ENCODE results near the gene BTBD16.

BTBD16 gene

DNA sequence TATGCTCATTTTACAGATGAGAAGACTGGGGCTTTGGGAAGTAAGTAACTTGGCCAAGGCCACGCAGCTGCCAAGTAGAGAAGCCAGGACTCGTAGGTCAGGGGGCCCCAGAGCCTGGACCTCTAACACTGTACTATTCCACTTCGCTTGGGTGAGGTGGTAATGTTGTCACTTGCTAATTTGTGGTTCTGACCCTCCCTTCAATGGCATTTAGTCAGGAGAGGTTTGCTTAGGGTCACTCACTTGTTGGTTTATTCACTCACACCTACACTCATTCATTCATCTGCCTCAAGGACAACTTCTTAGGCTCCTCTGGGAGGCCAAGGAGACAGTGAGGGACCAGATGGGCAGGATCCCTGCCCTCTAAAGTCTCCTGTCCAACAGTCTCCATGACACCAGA is 21.3 kb downstream of the BTBD16 start:
- H3K9ac ChIP-seq = no peak overlapping the region
- H3K4me1 ChIP-seq = peaks cover 17% of the 10 kb centered on the region
- H3K9me3 ChIP-seq = no peaks in the 10 kb centered on the region
- no peaks in the 10 kb centered on the region for H4K20me1 ChIP-seq
- TF ChIP-seq Cebpa-rat (IDR thresholded peaks at IDR 0.05) = no peak
- no peak overlapping the region for H3K27ac ChIP-seq
- H3K27me3 ChIP-seq = no peaks in the 10 kb centered on the region
- H3K4me2 ChIP-seq = no peak overlapping the region
- no peaks in the 10 kb centered on the region for H3K36me3 ChIP-seq
- no peak overlapping the region for H3K4me3 ChIP-seq

DNA sequence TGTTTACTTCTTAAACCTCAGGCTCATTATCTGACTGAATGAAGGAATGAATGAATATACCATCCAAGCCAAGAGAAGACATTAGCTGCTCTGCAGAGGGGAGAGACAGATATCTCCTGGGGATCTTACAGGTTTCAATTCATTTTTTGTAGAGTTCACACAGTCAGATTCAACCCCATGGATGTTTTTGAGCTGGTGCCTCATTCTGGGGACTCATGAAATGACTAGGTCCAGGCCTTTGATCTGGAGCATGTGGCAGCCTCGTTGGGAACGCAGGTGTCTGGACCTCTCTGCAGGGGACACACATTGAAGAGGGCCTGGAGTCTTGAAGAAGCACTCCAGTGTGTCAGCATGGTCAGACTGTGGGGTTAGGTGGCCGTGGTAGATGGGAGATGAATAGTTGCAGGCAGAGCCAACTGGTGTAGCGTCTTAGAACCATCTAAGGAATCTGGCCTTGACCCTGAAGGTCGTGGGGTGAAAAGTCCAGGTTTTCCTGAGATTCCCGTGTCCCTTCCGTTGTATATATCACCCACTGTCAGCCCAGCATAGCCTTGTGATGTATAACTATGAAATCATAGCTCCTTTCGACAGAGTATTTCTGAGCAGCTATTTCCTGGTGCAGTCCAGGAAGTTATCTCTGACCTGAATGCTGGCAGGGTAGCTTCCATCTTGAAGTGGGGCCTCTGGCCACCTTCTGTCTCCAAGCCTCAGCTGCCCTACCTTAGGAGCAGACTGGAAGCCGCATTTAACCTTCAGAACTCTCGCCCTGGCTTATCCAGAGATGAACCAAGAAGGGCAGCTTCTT is 22.3 kb downstream of the BTBD16 start:
- H3K4me2 ChIP-seq = no peak overlapping the region
- H3K9ac ChIP-seq = no peak overlapping the region
- H3K27me3 ChIP-seq = no peaks in the 10 kb centered on the region
- TF ChIP-seq Cebpa-rat (IDR thresholded peaks at IDR 0.05) = no peak
- H3K4me3 ChIP-seq = no peak overlapping the region
- H3K27ac ChIP-seq = no peak overlapping the region
- H4K20me1 ChIP-seq = no peaks in the 10 kb centered on the region
- peaks cover 17% of the 10 kb centered on the region for H3K4me1 ChIP-seq
- H3K36me3 ChIP-seq = no peaks in the 10 kb centered on the region
- H3K9me3 ChIP-seq = no peaks in the 10 kb centered on the region

DNA sequence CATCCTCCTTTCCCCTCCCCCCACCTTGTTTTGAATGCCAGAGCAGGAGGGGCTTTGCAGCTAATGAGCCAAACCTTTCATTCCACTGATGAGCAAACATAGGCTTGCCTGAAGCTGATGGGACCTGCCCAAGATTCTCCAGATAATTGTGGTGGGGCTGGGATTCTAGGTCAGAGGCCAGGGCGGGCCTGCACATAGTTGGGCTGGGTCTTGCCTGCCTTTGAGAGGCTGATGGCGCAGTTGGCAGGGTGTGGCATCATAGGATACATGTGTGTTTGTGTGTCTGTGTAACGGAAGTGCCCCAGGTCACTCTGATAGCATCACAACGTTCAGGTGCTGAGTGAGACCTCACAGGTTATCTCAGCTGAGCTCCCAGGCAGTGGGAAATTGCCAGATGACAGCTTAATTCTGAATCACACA is 22.9 kb downstream of the BTBD16 start:
- Histone ChIP-seq H4K20me1 (no peaks in the 10 kb centered on the region), H3K4me3 (no peak overlapping the region), H3K36me3 (no peaks in the 10 kb centered on the region), H3K9me3 (no peaks in the 10 kb centered on the region), H3K4me2 (no peak overlapping the region), H3K27ac (no peak overlapping the region), H3K9ac (no peak overlapping the region), H3K4me1 (peaks cover 17% of the 10 kb centered on the region), H3K27me3 (no peaks in the 10 kb centered on the region)
- no peak for TF ChIP-seq Cebpa-rat (IDR thresholded peaks at IDR 0.05)

DNA sequence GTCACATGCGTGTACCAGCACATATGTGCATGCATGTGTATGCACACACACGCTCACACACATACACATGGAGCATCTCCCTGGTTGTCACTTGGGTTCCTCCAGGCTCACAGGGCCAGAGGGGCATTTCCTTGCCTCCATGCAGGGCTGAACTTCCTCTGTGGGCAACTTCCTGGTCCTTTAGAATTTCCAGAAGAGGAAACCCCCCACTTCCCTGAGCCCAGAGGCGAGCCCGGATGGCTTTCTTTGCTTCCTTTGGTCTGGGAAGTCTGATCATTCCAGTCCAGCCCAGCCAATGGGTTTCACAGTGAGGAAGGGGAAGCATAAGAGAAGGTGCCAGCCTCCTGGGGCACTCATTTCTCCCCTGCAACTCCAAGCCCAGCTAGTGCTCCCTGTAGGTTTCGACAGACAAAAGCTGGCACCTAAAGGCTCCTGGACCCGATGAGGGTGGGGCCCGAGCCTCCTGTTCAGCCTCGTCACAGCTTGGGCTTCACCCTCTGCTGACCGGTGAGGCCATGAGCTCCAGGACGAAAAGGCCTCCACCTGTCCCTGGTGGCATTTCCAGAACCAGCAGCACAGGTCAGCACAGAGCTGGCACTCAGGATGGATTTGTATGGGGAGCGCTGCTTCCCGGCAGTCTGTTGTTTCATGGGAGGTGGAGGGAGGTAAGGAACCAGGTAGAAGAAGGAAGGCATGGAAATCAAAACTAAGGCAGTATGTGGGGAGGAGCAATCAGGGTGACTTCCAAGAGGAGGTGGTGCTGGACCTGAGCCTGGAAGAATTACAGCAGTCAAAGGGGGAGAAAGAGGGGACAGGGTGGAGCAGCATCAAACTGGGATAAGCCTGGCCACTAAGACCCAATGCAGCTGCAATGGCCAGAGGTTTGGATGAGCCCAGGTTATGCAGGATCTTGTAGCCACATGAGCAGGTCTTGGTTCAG is 23.7 kb downstream of the BTBD16 start:
- no peak for TF ChIP-seq Cebpa-rat (IDR thresholded peaks at IDR 0.05)
- H3K4me3 ChIP-seq = no peak overlapping the region
- H4K20me1 ChIP-seq = no peaks in the 10 kb centered on the region
- H3K4me1 ChIP-seq = peaks cover 17% of the 10 kb centered on the region
- no peaks in the 10 kb centered on the region for H3K9me3 ChIP-seq
- H3K9ac ChIP-seq = no peak overlapping the region
- H3K27ac ChIP-seq = no peak overlapping the region
- no peaks in the 10 kb centered on the region for H3K36me3 ChIP-seq
- H3K4me2 ChIP-seq = peak overlapping the region; percentile 15; the same call in 1 of the 2 replicates
- no peaks in the 10 kb centered on the region for H3K27me3 ChIP-seq

DNA sequence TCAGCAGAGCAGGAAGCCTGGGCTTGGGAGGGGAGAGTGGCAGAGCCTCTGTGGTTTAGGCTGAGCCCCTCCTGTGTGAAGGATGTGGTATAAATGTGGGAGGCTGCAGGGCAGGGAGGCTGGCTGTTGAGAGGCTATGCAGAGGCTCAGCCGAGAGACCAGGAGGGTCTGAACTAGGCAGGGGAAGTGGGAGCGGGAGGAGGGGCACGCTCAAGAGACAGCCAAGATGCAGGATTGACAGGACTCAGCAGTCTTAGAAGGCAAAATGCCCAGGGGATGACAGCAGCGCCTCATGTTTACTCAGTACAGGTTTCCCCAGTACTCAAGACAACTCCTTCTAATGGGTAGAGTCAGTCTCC is 24.3 kb downstream of the BTBD16 start:
- Histone ChIP-seq H3K27me3 (no peaks in the 10 kb centered on the region), H3K9me3 (no peaks in the 10 kb centered on the region), H3K27ac (no peak overlapping the region), H3K36me3 (no peaks in the 10 kb centered on the region), H3K4me2 (peak overlapping the region; percentile 15; the same call in 1 of the 2 replicates), H3K9ac (no peak overlapping the region), H3K4me3 (no peak overlapping the region), H4K20me1 (no peaks in the 10 kb centered on the region), H3K4me1 (peaks cover 17% of the 10 kb centered on the region)
- TF ChIP-seq Cebpa-rat (IDR thresholded peaks at IDR 0.05) = no peak

DNA sequence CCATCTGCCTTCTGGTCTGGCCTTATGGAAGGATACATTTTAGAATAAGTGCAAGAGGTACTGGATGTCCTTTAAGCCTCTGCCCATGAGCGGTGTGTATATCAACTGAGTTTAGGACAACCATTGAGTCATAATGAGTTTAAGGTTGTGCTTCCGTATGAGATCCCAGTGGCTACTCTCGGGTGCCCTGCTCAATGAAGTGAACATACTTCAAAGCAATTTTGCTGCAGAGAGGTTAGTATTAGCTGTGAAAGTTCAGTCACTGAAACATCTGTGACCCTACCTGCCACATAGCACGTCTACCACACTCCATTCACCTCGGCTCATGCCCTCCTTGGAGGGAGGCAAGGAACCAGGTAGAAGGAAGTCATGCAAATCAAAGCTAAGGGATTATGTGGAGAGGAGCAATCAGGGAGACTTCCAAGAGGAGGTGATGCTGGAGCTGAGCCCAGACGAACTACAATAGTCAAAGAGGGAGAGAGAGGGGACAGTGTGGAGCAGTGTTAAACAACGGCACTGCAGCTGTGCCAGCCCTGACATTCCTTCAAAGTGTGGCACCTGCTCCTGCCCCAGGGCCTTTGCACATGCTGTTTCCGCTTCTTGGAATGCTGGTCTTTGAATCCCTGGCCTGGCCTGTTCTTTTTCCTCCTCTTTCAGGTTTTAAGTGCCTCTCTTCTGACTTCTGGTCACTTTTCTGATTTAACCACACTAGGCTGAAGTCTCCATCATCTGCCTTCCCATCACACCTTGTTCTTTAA is 25.4 kb downstream of the BTBD16 start:
- Histone ChIP-seq H3K27ac (no peak overlapping the region), H3K9me3 (no peaks in the 10 kb centered on the region), H3K4me2 (no peak overlapping the region), H4K20me1 (no peaks in the 10 kb centered on the region), H3K4me3 (no peak overlapping the region), H3K9ac (no peak overlapping the region), H3K27me3 (no peaks in the 10 kb centered on the region), H3K36me3 (no peaks in the 10 kb centered on the region), H3K4me1 (peaks cover 9% of the 10 kb centered on the region; the same call in 1 of the 2 replicates)
- no peak for TF ChIP-seq Cebpa-rat (IDR thresholded peaks at IDR 0.05)

DNA sequence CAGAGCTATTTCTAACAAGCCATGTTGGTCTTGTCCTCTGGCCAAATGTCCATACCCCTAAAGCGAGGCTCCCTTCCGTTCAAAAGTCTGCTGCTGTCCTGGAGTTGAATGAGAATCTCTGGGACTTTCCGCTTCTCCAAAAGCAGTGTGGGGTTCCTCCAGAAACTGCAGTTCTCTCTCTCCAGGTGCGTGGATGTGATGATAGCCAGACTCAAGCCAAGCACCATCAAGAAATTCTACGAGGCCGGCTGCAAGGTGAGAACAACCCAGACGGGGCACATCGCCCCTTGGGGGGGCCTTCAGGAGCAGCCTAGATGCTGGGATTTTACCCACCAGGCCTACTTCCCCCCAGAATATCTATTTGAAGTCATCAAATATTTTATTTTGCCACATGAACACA is 26.5 kb downstream of the BTBD16 start:
- no peak for TF ChIP-seq Cebpa-rat (IDR thresholded peaks at IDR 0.05)

DNA sequence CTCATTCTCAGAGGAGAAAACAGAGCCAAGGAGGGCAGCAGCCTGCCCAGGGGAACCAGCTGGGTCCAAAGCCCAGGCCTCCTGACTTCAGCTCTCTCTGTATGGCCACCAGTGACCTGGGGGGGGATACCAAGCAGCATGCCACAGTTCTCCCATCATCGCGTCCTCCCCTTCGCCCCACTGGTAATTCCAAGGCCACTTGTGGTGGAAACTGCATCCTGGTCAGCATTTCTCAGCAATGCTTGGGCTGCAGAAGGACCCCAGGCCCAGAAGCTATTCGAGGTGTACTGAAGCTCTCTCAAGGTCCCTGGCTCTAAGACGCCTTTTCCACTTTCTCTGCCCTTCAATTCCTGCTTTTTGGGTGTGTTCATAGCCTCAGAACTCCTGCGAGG is 27.1 kb downstream of the BTBD16 start:
- peaks cover 9% of the 10 kb centered on the region; the same call in 1 of the 2 replicates for H3K4me1 ChIP-seq
- H3K27ac ChIP-seq = no peak overlapping the region
- H3K9ac ChIP-seq = no peak overlapping the region
- 0 out of 2 replicates have a peak overlapping the region, but pooled peaks have one; percentile 59 for H3K4me2 ChIP-seq
- no peaks in the 10 kb centered on the region for H3K27me3 ChIP-seq
- H3K9me3 ChIP-seq = no peaks in the 10 kb centered on the region
- H3K4me3 ChIP-seq = no peak overlapping the region
- TF ChIP-seq Cebpa-rat (IDR thresholded peaks at IDR 0.05) = no peak
- H4K20me1 ChIP-seq = no peaks in the 10 kb centered on the region
- H3K36me3 ChIP-seq = no peaks in the 10 kb centered on the region

More for the DNA sequence above, 26.5 kb downstream of the BTBD16 start:
- Histone ChIP-seq H3K27me3 (no peaks in the 10 kb centered on the region), H4K20me1 (no peaks in the 10 kb centered on the region), H3K9me3 (no peaks in the 10 kb centered on the region), H3K9ac (no peak overlapping the region), H3K4me1 (peaks cover 9% of the 10 kb centered on the region; the same call in 1 of the 2 replicates), H3K4me2 (no peak overlapping the region), H3K4me3 (no peak overlapping the region), H3K27ac (no peak overlapping the region), H3K36me3 (no peaks in the 10 kb centered on the region)

DNA sequence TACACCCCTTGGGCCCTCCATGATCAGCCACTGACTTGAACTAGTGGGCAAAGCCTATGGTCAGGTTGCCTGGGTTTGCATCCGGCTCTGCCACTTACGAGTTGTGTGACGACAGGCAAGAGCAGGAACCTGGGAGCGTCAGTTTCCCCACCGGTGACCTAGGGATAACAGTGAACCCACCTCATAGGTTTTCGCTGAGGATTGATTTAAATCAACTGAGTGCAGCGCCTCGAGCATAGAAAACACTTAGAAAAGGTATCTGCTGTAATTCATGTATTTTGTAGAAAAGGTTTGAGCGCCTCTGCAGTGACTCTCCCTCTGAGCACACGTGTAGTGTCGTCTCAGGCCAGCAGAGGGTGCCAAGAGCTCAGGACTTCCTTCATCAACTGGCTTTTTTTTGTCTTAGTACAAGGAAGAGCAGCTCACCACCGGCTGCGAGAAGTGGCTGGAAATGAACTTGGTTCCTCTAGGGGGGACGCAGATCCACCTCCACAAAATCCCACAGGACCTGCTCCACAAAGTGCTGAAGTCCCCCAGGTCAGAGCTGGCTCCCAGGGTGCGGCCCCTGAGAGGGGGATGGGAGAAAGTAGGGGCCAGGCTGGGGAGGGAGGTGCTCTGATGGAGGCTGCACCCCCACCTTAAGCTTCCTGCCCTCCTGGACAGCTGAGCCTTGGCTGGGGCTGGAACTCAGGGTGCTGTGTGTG is 27.7 kb downstream of the BTBD16 start:
- Histone ChIP-seq H3K27me3 (no peaks in the 10 kb centered on the region), H3K27ac (peak overlapping the region; percentile 33; the same call in 1 of the 2 replicates), H4K20me1 (no peaks in the 10 kb centered on the region), H3K4me3 (no peak overlapping the region), H3K9me3 (no peaks in the 10 kb centered on the region), H3K36me3 (no peaks in the 10 kb centered on the region), H3K4me2 (peak overlapping the region; percentile 59), H3K9ac (peak overlapping the region; percentile 48), H3K4me1 (peaks cover 9% of the 10 kb centered on the region; the same call in 1 of the 2 replicates)
- TF ChIP-seq Cebpa-rat (IDR thresholded peaks at IDR 0.05) = no peak
